Caco-2 (cell line): ENCODE results near the gene ZNF384. TPM values are rescaled to one million over a fixed set of nuclear protein-coding genes. Genes with fewer than 3 reads are reported as not detected.

Experiments used
- BruUV-seq: library from RNA; stranded (reverse); fragments of 400-500 nt; replicated peaks from 2 replicates; lab custom pipeline; 2021; lab: Mats Ljungman, UMichigan
- CTCF ChIA-PET: fragments of 300-600 bp; sonication (Branson Sonifier 250); formaldehyde crosslinking; loops from one replicate; lab custom pipeline; 2022; ENCODE audit warnings: antibody characterized with exemption; lab: Charles Lee
- POLR2A ChIA-PET: fragments of 300-600 bp; sonication (Branson Sonifier 250); formaldehyde crosslinking; loops from one replicate; lab custom pipeline; 2022; ENCODE audit warnings: antibody characterized with exemption; lab: Charles Lee
- DNase-seq, 2 experiments: peaks; one replicate each; pipeline versions ENCODE4 v3.0.0 to v3.0.0-alpha.2; 2020 to 2022
- H3K27me3 ChIP-seq: replicated peaks from 2 replicates; pipeline ENCODE4 v1.6.0; 2011; ENCODE audit warnings: low read length; ENCODE audit not compliant: control insufficient read depth, insufficient read depth
- H3K36me3 ChIP-seq: 2 replicates; pipeline ENCODE4 v1.5.1; 2011; ENCODE audit warnings: low read length; ENCODE audit not compliant: control insufficient read depth, insufficient read depth
- H3K4me1 ChIP-seq: fragments of 250-450 bp; sonication (Bioruptor Pico); 2 replicates; pipeline ENCODE4 v1.5.1; 2020; ENCODE audit warnings: mild to moderate bottlenecking
- H3K4me3 ChIP-seq: 2 replicates; pipeline ENCODE4 v1.5.1; 2011; ENCODE audit warnings: low read depth, mild to moderate bottlenecking, control low read depth, low read length
- H3K9me3 ChIP-seq: fragments of 250-450 bp; sonication (Bioruptor Pico); 2 replicates; pipeline ENCODE4 v1.5.1; 2020; ENCODE audit warnings: mild to moderate bottlenecking, moderate library complexity
- H3K27ac Mint-ChIP-seq: one replicate; pipeline ENCODE4 v1.8.0; 2022; ENCODE audit warnings: mixed read lengths; ENCODE audit not compliant: unreplicated experiment
- H3K27me3 Mint-ChIP-seq: one replicate; pipeline ENCODE4 v1.8.0; 2022; ENCODE audit warnings: mixed read lengths; ENCODE audit not compliant: insufficient read depth, unreplicated experiment
- H3K36me3 Mint-ChIP-seq: one replicate; pipeline ENCODE4 v1.8.0; 2022; ENCODE audit warnings: mild to moderate bottlenecking, mixed read lengths; ENCODE audit not compliant: insufficient read depth, unreplicated experiment
- H3K4me1 Mint-ChIP-seq: one replicate; pipeline ENCODE4 v1.8.0; 2022; ENCODE audit warnings: low read depth, mixed read lengths; ENCODE audit not compliant: unreplicated experiment
- H3K4me3 Mint-ChIP-seq: one replicate; pipeline ENCODE4 v1.8.0; 2022; ENCODE audit warnings: mild to moderate bottlenecking, moderate library complexity, mixed read lengths; ENCODE audit not compliant: unreplicated experiment
- H3K9me3 Mint-ChIP-seq: one replicate; pipeline ENCODE4 v1.8.0; 2022; ENCODE audit warnings: mixed read lengths; ENCODE audit not compliant: unreplicated experiment
- CTCF ChIP-seq, 2 experiments: fragments of 200-600 bp in 1 of 2; IDR thresholded peaks; 1 replicate in 1 of 2; 2 replicates in 1 of 2; pipeline versions ENCODE4 v1.5.1 to v1.8.0; 2011 to 2022; ENCODE audit warnings: antibody characterized with exemption in 1 of 2, control low read depth in 1 of 2, inconsistent platforms in 1 of 2, low read depth in 1 of 2, low read length in 1 of 2, mild to moderate bottlenecking in 1 of 2, moderate library complexity in 1 of 2; ENCODE audit not compliant: insufficient read depth in 1 of 2, severe bottlenecking in 1 of 2, unreplicated experiment in 1 of 2
- intact Hi-C: fragments of 100-400 bp; cut with micrococcal nuclease; formaldehyde crosslinking; loops from one replicate; pipeline ENCODE4 v1.10.0; 2022; ENCODE audit not compliant: unreplicated experiment
- total RNA-seq: library from RNA; stranded (reverse); gene quantifications from 2 replicates; pipeline ENCODE4 v1.2.3, GENCODE V29; 2022

ZNF384 gene
- total RNA-seq, 1 experiment from 2014 or later, result 127 TPM

- H3K4me1 Mint-ChIP-seq, result peaks cover 9% of the 10 kb centered on the region
- TF ChIP-seq CTCF (IDR thresholded peaks at IDR 0.05; ENCODE audit: insufficient read depth in 1 of 2, low read depth in 1 of 2, low read length in 1 of 2, severe bottlenecking in 1 of 2, unreplicated experiment in 1 of 2), result no peak
- H3K4me3 Mint-ChIP-seq, result no peak overlapping the region
- Histone ChIP-seq H3K9me3 (no peaks in the 10 kb centered on the region), H3K4me3 (no peak overlapping the region), H3K4me1 (peaks cover 3% of the 10 kb centered on the region; the same call in 1 of the 2 replicates), H3K36me3 (no peaks in the 10 kb centered on the region), H3K27me3 (no peaks in the 10 kb centered on the region)
- no peaks in the 10 kb centered on the region for H3K9me3 Mint-ChIP-seq
- peaks cover 9% of the 10 kb centered on the region for H3K36me3 Mint-ChIP-seq
- CTCF ChIA-PET, result interaction anchor here (0.7 kb wide), 1 partner anchor 235 kb away, joined by 3 read pairs; no protein-coding TSS in a partner anchor
- no TSS peak for BruUV-seq
- peaks cover 20% of the 10 kb centered on the region for H3K27me3 Mint-ChIP-seq
- no peak overlapping the region for H3K27ac Mint-ChIP-seq
- DNase-seq, result no peak
- intact Hi-C loops, result no loop called here
- POLR2A ChIA-PET, result interaction anchor here (0.6 kb wide), 1 partner anchor 75 kb away, joined by 7 read pairs; no protein-coding TSS in a partner anchor
Observed at GRCh38 chr12:6692888-6693287, 3.7 kb upstream of the ZNF384 start.

- POLR2A ChIA-PET, result interaction anchor here (0.7 kb wide), 1 partner anchor 22 kb away, joined by 3 read pairs; no protein-coding TSS in a partner anchor
- no TSS peak for BruUV-seq
- Histone ChIP-seq H3K4me1 (peaks cover 7% of the 10 kb centered on the region; the same call in 1 of the 2 replicates), H3K27me3 (no peaks in the 10 kb centered on the region), H3K36me3 (no peaks in the 10 kb centered on the region), H3K9me3 (no peaks in the 10 kb centered on the region), H3K4me3 (no peak overlapping the region)
- no peak overlapping the region for H3K4me3 Mint-ChIP-seq
- H3K36me3 Mint-ChIP-seq, result peaks cover 21% of the 10 kb centered on the region
- no peak for TF ChIP-seq CTCF (IDR thresholded peaks at IDR 0.05; ENCODE audit: insufficient read depth in 1 of 2, low read depth in 1 of 2, low read length in 1 of 2, severe bottlenecking in 1 of 2, unreplicated experiment in 1 of 2)
- H3K9me3 Mint-ChIP-seq, result no peaks in the 10 kb centered on the region
- H3K27ac Mint-ChIP-seq, result no peak overlapping the region
- no peak for DNase-seq
- CTCF ChIA-PET, result interaction anchor here (0.7 kb wide), 1 partner anchor 659 kb away, joined by 4 read pairs; no protein-coding TSS in a partner anchor
- intact Hi-C loops, result no loop called here
- peaks cover 13% of the 10 kb centered on the region for H3K27me3 Mint-ChIP-seq
- H3K4me1 Mint-ChIP-seq, result peaks cover 23% of the 10 kb centered on the region
Observed at GRCh38 chr12:6691473-6691872, 2.3 kb upstream of the ZNF384 start.

- H3K27me3 Mint-ChIP-seq, result peaks cover 4% of the 10 kb centered on the region
- Histone ChIP-seq H3K27me3 (no peaks in the 10 kb centered on the region), H3K4me3 (peak overlapping the region; percentile 96), H3K9me3 (no peaks in the 10 kb centered on the region), H3K4me1 (peaks cover 7% of the 10 kb centered on the region; the same call in 1 of the 2 replicates), H3K36me3 (no peaks in the 10 kb centered on the region)
- POLR2A ChIA-PET, result interaction anchor here (0.5 to 2.0 kb wide), 20 partner anchors 10 to 700 kb away, joined by 3 to 92 read pairs (median 12); partner anchors contain the start of genes ACRBP, C12orf57, CDCA3 and COPS7A
- H3K27ac Mint-ChIP-seq, result peak overlapping the region; percentile 95
- DNase-seq, result no peak
- no TSS peak for BruUV-seq
- intact Hi-C loops, result loop anchor here (2.0 kb wide), 2 partner anchors 72 to 120 kb away; partner anchors contain the start of gene NOP2
- peak overlapping the region; percentile 96 for H3K4me3 Mint-ChIP-seq
- H3K36me3 Mint-ChIP-seq, result peaks cover 37% of the 10 kb centered on the region
- CTCF ChIA-PET, result interaction anchor here (0.6 to 1.8 kb wide), 17 partner anchors 9 to 1089 kb away, joined by 3 to 30 read pairs (median 4); partner anchors contain the start of genes CDCA3, COPS7A, NOP2 and PTMS
- peaks cover 22% of the 10 kb centered on the region for H3K4me1 Mint-ChIP-seq
- no peak for TF ChIP-seq CTCF (IDR thresholded peaks at IDR 0.05; ENCODE audit: insufficient read depth in 1 of 2, low read depth in 1 of 2, low read length in 1 of 2, severe bottlenecking in 1 of 2, unreplicated experiment in 1 of 2)
- no peaks in the 10 kb centered on the region for H3K9me3 Mint-ChIP-seq
Observed at GRCh38 chr12:6688543-6688998, 604 bp downstream of the ZNF384 start.
